GM21526 (cell line): ENCODE data around the gene TDRD10.

Experiments used
- ATAC-seq: cut with Tn5 transposase; IDR thresholded peaks from one replicate; pipeline ENCODE4 v1.9.1; 2021; ENCODE audit warnings: moderate library complexity; ENCODE audit not compliant: unreplicated experiment, low FRiP score

The TDRD10 gene, protein sequence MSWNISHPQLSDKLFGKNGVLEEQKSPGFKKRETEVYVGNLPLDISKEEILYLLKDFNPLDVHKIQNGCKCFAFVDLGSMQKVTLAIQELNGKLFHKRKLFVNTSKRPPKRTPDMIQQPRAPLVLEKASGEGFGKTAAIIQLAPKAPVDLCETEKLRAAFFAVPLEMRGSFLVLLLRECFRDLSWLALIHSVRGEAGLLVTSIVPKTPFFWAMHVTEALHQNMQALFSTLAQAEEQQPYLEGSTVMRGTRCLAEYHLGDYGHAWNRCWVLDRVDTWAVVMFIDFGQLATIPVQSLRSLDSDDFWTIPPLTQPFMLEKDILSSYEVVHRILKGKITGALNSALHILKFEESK

GRCh38 chr1:154502066-154502743, at the start of gene TDRD10, which contains the start of gene SHE:
Gene TDRD10 (plus strand): TSS chr1:154502219. CDS start chr1:154506904, 4,685 bp downstream.
Gene SHE (minus strand): TSS chr1:154502412. CDS start chr1:154502026, 386 bp downstream.
- no peak for ATAC-seq

DNA sequence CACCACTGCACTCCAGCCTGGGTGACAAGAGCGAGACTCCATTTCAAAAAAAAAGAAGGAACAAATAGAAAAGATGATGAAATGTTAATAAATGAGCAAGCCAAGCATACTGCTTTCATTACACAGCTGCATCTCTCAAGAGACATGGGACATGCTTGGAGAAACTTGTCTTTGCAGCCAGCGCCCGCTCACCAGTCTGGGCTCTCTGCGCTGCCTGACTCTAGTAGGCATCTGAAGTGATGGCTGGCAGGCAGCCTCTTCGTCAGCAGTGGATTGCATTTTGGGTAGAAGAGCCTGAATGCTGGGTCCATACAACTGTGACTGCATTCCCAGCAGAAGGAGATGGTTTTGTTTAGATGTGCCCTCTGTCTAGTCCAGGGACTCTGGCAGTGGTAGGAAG, 48.9 kb upstream of the TDRD10 start:
- ATAC-seq: no peak

GRCh38 chr1:154453574-154454352, 48.3 kb upstream of the TDRD10 start:
- ATAC-seq: no peak

- no peak for ATAC-seq
These were observed 47.5 kb upstream of the TDRD10 start for GRCh38 chr1:154454386-154455120.

DNA sequence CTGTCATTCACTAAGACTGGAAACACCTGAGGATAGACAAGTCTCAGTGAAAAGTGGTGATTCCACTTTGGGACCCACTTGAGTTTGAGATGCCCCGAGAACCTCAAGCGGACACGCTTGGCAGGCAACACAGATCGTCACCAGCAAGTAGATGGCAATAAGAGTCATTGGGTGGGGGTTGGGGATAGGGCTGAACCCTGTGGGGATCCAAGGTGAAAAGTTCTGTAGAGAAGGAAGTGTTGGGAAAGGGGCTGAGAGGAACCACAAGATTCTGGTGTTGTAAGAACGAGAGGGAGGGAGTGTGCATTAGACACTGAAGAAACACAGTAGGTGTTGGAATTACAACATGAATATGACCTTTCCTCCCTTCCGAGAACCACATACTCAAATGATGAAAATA, 45.4 kb upstream of the TDRD10 start:
- no peak for ATAC-seq

DNA sequence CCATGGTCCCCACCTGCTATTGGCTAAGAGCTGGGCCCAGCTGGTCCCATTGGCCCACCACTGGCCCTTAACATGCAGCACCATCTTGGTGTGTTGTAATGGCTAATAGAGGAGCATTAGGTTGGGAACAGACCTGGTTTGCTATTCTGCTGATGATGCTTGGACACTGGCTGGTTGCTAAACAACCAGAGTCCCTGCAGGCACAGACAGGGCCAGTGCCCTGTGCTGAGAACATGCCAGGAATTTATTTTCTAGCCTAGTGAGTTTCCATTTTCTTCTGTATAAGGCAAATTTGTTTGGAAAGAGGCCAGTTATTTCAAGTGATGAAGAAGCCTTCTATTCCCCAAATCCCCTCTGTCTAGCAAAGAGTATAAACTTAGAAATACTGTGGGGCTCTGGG, 42.9 kb upstream of the TDRD10 start:
- ATAC-seq: no peak

GRCh38 chr1:154460695-154461260, 41.2 kb upstream of the TDRD10 start:
- no peak for ATAC-seq

DNA sequence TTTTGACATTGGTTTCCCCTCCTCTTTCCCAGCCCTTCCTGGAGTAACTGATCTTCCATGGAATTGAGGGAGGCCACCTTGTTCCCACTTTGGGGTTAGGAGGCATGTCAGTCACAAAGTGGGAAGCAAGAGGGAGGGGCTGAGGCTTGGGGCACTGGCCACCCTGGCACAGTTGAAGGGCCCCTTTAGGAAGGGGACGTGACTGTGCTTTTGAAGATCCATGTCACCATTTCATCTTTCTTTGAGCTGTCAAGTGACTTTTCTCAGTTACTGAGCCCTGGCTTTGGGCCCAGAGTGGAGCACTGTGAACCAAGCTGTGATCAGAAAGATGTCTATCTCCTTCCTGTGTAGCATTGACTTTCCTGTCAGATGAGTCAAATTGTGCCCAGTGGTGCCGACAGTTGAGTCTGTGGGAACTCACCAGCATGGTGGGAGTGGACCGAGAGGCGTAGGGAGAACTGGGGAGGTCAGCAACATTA, 38.5 kb upstream of the TDRD10 start:
- no peak for ATAC-seq

DNA sequence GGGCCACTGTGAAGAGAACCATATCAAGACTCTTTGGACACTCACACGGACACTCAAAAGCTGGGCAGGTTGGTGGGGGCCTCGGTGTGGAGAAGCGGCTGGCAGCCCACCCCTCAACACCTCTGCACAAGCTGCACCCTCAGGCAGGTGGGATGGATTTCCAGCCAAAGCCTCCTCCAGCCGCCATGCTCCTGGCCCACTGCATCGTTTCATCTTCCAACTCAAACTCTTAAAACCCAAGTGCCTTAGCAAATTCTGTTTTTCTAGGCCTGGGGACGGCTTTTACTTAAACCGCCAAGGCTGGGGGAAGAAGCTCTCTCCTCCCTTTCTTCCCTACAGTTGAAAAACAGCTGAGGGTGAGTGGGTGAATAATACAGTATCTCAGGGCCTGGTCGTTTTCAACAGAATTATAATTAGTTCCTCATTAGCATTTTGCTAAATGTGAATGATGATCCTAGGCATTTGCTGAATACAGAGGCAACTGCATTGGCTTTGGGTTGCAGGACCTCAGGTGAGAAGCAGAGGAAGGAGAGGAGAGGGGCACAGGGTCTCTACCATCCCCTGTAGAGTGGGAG, 36.3 kb upstream of the TDRD10 start:
- ATAC-seq: no peak

GRCh38 chr1:154466206-154466605, 35.8 kb upstream of the TDRD10 start:
- ATAC-seq: no peak

DNA sequence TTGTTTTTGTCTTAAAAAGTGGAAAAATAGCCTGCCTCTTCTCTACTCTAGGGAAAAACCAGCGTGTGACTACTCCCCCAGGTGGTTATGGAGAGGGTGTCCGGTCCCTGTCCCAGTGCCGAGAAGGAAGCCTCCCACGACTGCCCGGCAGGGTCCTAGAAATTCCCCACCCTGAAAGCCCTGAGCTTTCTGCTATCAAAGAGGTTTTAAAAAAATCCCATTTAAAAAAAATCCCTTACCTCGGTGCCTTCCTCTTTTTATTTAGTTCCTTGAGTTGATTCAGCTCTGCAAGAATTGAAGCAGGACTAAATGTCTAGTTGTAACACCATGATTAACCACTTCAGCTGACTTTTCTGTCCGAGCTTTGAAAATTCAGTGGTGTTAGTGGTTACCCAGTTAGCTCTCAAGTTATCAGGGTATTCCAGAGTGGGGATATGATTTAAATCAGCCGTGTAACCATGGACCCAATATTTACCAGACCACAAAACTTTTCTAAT, 35.0 kb upstream of the TDRD10 start:
- no peak for ATAC-seq

DNA sequence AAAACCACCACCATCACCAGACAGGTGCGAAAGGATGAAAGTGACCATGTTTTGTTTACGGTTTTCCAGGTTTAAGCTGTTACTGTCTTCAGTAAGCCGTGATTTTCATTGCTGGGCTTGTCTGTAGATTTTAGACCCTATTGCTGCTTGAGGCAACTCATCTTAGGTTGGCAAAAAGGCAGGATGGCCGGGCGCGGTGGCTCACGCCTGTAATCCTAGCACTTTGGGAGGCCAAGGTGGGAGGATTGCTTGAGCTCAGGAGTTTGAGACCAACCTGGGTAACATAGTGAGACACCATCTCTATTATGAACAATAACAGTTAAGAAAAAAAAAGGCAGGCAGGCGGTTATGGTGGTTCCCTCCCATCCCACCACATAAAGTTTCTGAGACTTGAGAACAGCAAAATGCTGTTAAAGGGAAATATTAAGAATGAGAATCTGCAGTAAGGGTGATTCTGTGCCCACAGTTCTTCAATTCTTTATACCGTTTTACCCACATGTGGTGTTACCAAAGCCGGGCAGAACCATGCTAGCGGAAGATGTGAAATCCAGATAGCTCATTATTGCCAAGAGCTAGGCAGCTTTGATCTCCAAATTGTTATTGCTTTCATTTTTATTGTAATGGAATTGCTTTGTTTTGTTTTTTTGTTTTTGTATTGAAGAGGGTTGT, 34.5 kb upstream of the TDRD10 start:
- no peak for ATAC-seq

DNA sequence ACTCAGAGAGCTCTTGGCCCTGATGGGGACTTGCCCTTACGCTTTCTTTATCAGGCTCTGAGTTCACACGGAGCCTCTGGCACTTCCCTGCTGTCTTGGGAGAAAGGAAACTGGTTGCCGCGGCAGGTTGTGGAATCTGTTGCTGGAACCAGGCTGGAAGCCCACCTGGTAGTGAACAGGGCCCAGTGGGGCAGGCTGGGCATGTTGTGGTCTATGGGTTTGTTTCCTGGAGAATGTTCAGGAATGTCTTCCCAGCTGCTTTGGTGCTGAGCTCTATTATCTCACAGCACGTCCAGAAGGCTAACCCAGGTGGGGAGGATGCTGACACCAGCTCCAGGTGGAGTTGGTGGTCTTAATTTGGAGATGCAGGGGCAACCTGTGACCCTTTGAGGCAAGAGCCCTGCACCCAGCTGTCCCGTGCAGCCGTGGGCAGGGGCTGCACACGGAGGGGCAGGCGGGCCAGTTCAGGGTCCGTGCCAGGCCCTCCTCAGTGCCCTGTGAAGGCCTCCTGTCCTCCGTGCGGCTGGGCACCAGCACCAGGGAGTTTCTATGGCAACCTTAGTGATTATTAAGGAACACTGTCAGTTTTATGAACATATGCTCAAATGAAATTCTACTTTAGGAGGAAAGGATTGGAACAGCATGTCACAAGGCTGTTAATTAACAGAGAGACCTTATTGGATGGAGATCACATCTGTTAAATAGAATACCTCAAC, 33.3 kb upstream of the TDRD10 start:
- ATAC-seq: no peak

- ATAC-seq: no peak
These were observed 32.0 kb upstream of the TDRD10 start for GRCh38 chr1:154469844-154470560.

DNA sequence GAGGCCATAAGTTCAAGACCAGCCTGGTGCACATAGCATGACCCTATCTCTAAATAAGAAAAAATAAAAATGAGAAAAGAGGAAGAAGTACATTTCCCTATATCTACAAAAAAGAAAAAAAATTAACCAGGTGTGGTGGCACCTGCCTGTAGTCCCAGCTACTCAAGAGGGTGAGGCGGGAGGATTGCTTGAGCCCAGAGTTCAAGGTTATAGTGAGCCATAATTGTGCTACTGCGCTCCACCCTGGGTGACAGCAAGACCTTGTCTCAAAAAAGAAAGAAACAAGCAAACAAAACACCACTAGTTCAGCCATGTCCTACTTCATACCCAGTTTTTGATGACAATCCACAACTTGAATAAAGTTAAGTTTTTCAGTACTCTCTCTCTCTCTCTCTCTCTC, 30.7 kb upstream of the TDRD10 start:
- ATAC-seq: no peak

DNA sequence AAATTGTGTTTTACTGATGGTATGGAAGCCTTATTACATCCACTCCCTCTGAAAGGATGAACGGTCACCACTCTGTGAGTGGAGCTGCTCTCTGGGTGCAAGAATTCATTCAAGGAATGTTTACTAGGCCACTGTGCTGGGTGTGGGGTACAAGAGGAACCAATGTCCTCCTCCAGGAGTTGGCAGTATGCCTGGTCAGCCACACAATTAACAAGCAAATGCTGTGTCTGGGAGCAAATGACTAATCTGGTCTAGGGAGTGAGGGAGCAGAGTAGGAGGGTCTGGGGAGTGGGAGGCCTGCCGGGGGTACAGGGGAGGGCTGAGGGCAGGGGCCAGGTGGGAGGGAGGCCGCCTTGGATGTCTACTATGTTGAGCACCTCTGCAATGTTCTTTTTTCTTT, 27.2 kb upstream of the TDRD10 start:
- ATAC-seq: no peak

DNA sequence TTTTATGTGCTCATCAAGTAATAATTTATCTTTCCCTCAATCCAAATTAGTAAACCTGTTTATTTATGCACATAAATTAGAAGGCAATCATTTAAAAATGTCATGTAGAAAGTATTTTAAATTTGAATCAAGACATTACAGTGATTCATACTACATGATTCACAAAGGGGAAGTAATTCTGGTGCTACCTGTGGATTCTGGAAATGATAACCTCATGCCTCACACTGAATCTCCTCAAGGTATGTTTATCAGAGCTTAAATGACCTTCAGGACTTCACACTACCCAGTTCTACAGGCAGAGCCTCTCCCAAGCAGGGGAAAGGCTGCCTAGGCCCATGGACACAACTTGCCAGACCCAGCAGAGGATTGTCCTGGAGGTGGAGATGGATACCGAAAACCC, 25.2 kb upstream of the TDRD10 start:
- no peak for ATAC-seq

- no peak for ATAC-seq
These were observed 24.0 kb upstream of the TDRD10 start for GRCh38 chr1:154478013-154478412.
